GM12878 (cell line): ENCODE measurements around the gene CORO1C. TPM values are rescaled to one million over a fixed set of nuclear protein-coding genes. Genes with fewer than 3 reads are reported as not detected.

Source experiments
- ATAC-seq: fragments of 200-7000 bp; cut with Tn5 transposase; 3 replicates; pipeline ENCODE4 v1.9.1; 2020; ENCODE audit warnings: mild to moderate bottlenecking, moderate library complexity
- BruUV-seq: library from RNA; stranded (reverse); fragments of 400-500 nt; replicated peaks from 2 replicates; lab custom pipeline; 2021; lab: Mats Ljungman, UMichigan
- CTCF ChIA-PET: fragments of 300-600 bp; sonication (Branson Sonifier 250); formaldehyde crosslinking; extraction: SDS; loops from one replicate; lab custom pipeline; 2021; ENCODE audit warnings: inconsistent platforms; lab: Yijun Ruan, JAX
- POLR2A ChIA-PET: fragments of 350-600 bp; formaldehyde crosslinking; extraction: SDS; loops from one replicate; lab custom pipeline; 2021; ENCODE audit warnings: inconsistent platforms; lab: Charles Lee
- RAD21 ChIA-PET: fragments of 300-600 bp; sonication (Branson Sonifier 250); formaldehyde crosslinking; loops from one replicate; lab custom pipeline; 2023; ENCODE audit warnings: antibody characterized with exemption; ENCODE audit not compliant: unreplicated experiment; lab: Charles Lee
- SMC1A ChIA-PET: fragments of 300-600 bp; sonication (Branson Sonifier 250); formaldehyde crosslinking; loops from one replicate; lab custom pipeline; 2023; ENCODE audit not compliant: unreplicated experiment, uncharacterized antibody; lab: Charles Lee
- DNase-seq: peaks from one replicate; pipeline ENCODE4 v3.0.0-alpha.2; 2011; ENCODE audit warnings: low read depth, low spot score
- FAIRE-seq: peaks from 3 replicates; lab custom pipeline; 2011; peaks lifted over from hg19 to GRCh38; lab: Jason Lieb, UNC
- H2AFZ ChIP-seq: 2 replicates; pipeline ENCODE4 v1.6.0; 2011; ENCODE audit warnings: low read depth, low read length, control low read depth; ENCODE audit not compliant: control insufficient read depth
- H3K27ac ChIP-seq: 2 replicates; pipeline ENCODE4 v1.5.1; 2011; ENCODE audit warnings: control low read depth; ENCODE audit not compliant: control insufficient read depth, insufficient read depth
- H3K27me3 ChIP-seq, 2 experiments: replicated peaks in 1 of 2; 2 replicates each; pipeline versions ENCODE4 v1.6.0 to v1.6.1; 2011; ENCODE audit warnings: low read length in 1 of 2; ENCODE audit not compliant: control insufficient read depth in 2 of 2, insufficient read depth in 2 of 2
- H3K36me3 ChIP-seq, 2 experiments: 2 replicates each; pipeline ENCODE4 v1.5.1; 2011; ENCODE audit warnings: low read length in 1 of 2; ENCODE audit not compliant: control insufficient read depth in 2 of 2, insufficient read depth in 2 of 2
- H3K4me1 ChIP-seq: 2 replicates; pipeline ENCODE4 v1.6.1; 2011; ENCODE audit warnings: mild to moderate bottlenecking, low read length, moderate library complexity, mixed read lengths; ENCODE audit not compliant: control insufficient read depth, insufficient read depth
- H3K4me2 ChIP-seq: 2 replicates; pipeline ENCODE4 v1.6.0; 2011; ENCODE audit warnings: control low read depth; ENCODE audit not compliant: control insufficient read depth, insufficient read depth
- H3K4me3 ChIP-seq: fragments of 200-600 bp; sonication (generic); 2 replicates; pipeline ENCODE4 v1.5.1; 2016
- H3K79me2 ChIP-seq: 2 replicates; pipeline ENCODE4 v1.6.0; 2011; ENCODE audit warnings: low read length; ENCODE audit not compliant: control insufficient read depth, insufficient read depth
- H3K9ac ChIP-seq: 2 replicates; pipeline ENCODE4 v1.8.0; 2011; ENCODE audit warnings: low read length, control low read depth, mixed read lengths; ENCODE audit not compliant: control insufficient read depth, insufficient read depth
- H3K9me3 ChIP-seq: replicated peaks from 3 replicates; pipeline ENCODE4 v1.5.1; 2011; ENCODE audit warnings: mild to moderate bottlenecking, low read length; ENCODE audit not compliant: control insufficient read depth, insufficient read depth
- H4K20me1 ChIP-seq: 2 replicates; pipeline ENCODE4 v1.6.0; 2011; ENCODE audit not compliant: control insufficient read depth, insufficient read depth
- BCL3 ChIP-seq: IDR thresholded peaks from 2 replicates; pipeline ENCODE4 v1.6.1; 2011; ENCODE audit warnings: borderline replicate concordance, low read depth, mild to moderate bottlenecking, moderate library complexity, low read length; ENCODE audit not compliant: insufficient read depth, poor library complexity, severe bottlenecking
- IKZF2 ChIP-seq, 2 experiments: fragments of 450-650 bp; IDR thresholded peaks; 2 replicates each; pipeline ENCODE4 v1.6.1; 2017; ENCODE audit warnings: mild to moderate bottlenecking in 2 of 2, moderate library complexity in 2 of 2
- JUNB ChIP-seq: IDR thresholded peaks from 2 replicates; pipeline ENCODE4 v1.6.1; 2016; ENCODE audit warnings: antibody characterized with exemption, mild to moderate bottlenecking
- MEF2A ChIP-seq: IDR thresholded peaks from 2 replicates; pipeline ENCODE4 v1.6.1; 2011; ENCODE audit warnings: low read depth, mild to moderate bottlenecking, low read length, moderate library complexity; ENCODE audit not compliant: insufficient read depth
- RCOR1 ChIP-seq: conservative IDR thresholded peaks from 2 replicates; pipeline ENCODE4 v1.6.1; 2012; ENCODE audit warnings: low read depth, low read length, improper control_type of control experiment
- SREBF1 ChIP-seq: IDR thresholded peaks from 2 replicates; pipeline ENCODE4 v1.6.1; 2012; ENCODE audit warnings: mild to moderate bottlenecking, low read length
- TCF12 ChIP-seq: IDR thresholded peaks from 2 replicates; pipeline ENCODE4 v1.6.1; 2011; ENCODE audit warnings: low read depth, mild to moderate bottlenecking, low read length
- TCF3 ChIP-seq: IDR thresholded peaks from 2 replicates; pipeline ENCODE4 v1.6.1; 2012; ENCODE audit warnings: low read depth, mild to moderate bottlenecking, low read length, borderline replicate concordance; ENCODE audit not compliant: insufficient read depth
- ZNF384 ChIP-seq: IDR thresholded peaks from 2 replicates; pipeline ENCODE4 v1.6.1; 2012; ENCODE audit warnings: low read depth, mild to moderate bottlenecking, low read length, improper control_type of control experiment, borderline replicate concordance
- WGBS: methylation state at CpG from one replicate; pipeline ENCODE4 v1.1.6; 2016; ENCODE audit warnings: low lambda C conversion rate; ENCODE audit not compliant: insufficient replicate concordance, insufficient coverage; ENCODE audit errors: missing lambda C conversion rate; 5-methylcytosine and 5-hydroxymethylcytosine counted together
- in situ Hi-C: fragments of 300-500 bp; cut with MboI; formaldehyde crosslinking; loops from 9 replicates; pipeline ENCODE4 v1.14.3; 2018; ENCODE audit warnings: mixed read lengths
- intact Hi-C: fragments of 100-400 bp; cut with micrococcal nuclease; formaldehyde crosslinking; loops from one replicate; pipeline ENCODE4 v1.14.2; 2022; ENCODE audit not compliant: unreplicated experiment
- polyA plus RNA-seq, 11 experiments: library from polyadenylated mRNA; depleted of rRNA in 4 of 11; unstranded in 6 of 11; stranded (reverse) in 5 of 11; fragments of >200 nt; fragmentation: Nextera tagmentation in 4 of 11; fragmentation: Illumina TruSeq in 1 of 11; extraction: Ambion mirVana in 4 of 11; extraction: Trizol in 1 of 11; gene quantifications; 1 replicate in 1 of 11; 2 replicates in 10 of 11; pipeline versions ENCODE4 v1.2.1 to v1.2.3, GENCODE V29; 2011 to 2016; ENCODE audit warnings: inconsistent platforms in 2 of 11, missing spikeins in 2 of 11, low read depth in 1 of 11
- total RNA-seq, 4 experiments: library from RNA; depleted of rRNA in 3 of 4; stranded (reverse); fragments of >200 nt in 3 of 4; fragmentation: Illumina TruSeq in 1 of 4; extraction: Trizol in 1 of 4; gene quantifications; 2 replicates each; pipeline versions ENCODE4 v1.2.1 to v1.2.3, GENCODE V29; 2013 to 2021

Gene CORO1C
- total and polyA plus RNA-seq, 10 of the 15 experiments (the other 5 are each of a cell fraction or from before 2014, with no cell fraction given), result 52.7 to 254 (median 171) TPM

- Histone ChIP-seq H2AFZ (no peak overlapping the region), H3K4me2 (no peak overlapping the region), H3K4me3 (no peak overlapping the region), H3K4me1 (no peaks in the 10 kb centered on the region), H3K27ac (no peak overlapping the region), H3K9me3 (no peaks in the 10 kb centered on the region), H3K9ac (no peak overlapping the region), H3K36me3 (peaks cover 21 to 51% of the 10 kb centered on the region in 2 experiments), H3K79me2 (no peaks in the 10 kb centered on the region), H4K20me1 (no peaks in the 10 kb centered on the region), H3K27me3 (no peaks in the 10 kb centered on the region)
- SMC1A ChIA-PET, result interaction anchor here (1.4 to 6.5 kb wide), 3 partner anchors 13 to 16 kb away, joined by 6 to 41 read pairs (median 7); partner anchors contain the start of gene SELPLG
- 91% methylated on average over 6 of the region's 6 CpGs for WGBS
- POLR2A ChIA-PET, result no interaction called here
- in situ Hi-C loops (no loop called here), intact Hi-C loops (no loop called here)
- DNase-seq, result no peak
- RAD21 ChIA-PET, result interaction anchor here (0.6 to 1.3 kb wide), 2 partner anchors 15 to 16 kb away, joined by 4 to 8 read pairs; partner anchors contain the start of gene SELPLG
- TF ChIP-seq JUNB, result no peak
- no peak for TF ChIP-seq SREBF1
- no peak for TF ChIP-seq IKZF2 (IDR thresholded peaks at IDR 0.05)
- no peak for TF ChIP-seq MEF2A
- TF ChIP-seq TCF12, result no peak
- TF ChIP-seq BCL3, result no peak
- no peak for TF ChIP-seq ZNF384
- no peak for TF ChIP-seq RCOR1
- no peak for TF ChIP-seq TCF3
- CTCF ChIA-PET, result interaction anchor here (3.0 kb wide), 1 partner anchor 15 kb away, joined by 13 read pairs; no protein-coding TSS in a partner anchor
- BruUV-seq, result no TSS peak
- no peak for ATAC-seq
- no peak for FAIRE-seq
Measured at GRCh38 chr12:108649126-108649525, 82.2 kb downstream of the CORO1C start.
